NOMO-1 treated with DMSO at 0.1 percent for 48 hours (cell line): ENCODE data around the gene NELFCD.

Experiments used
- DNase-seq: peaks from one replicate; lab custom pipeline; 2025; ENCODE audit not compliant: unreplicated experiment; lab: John Stamatoyannopoulos, UW

Gene NELFCD

DNA sequence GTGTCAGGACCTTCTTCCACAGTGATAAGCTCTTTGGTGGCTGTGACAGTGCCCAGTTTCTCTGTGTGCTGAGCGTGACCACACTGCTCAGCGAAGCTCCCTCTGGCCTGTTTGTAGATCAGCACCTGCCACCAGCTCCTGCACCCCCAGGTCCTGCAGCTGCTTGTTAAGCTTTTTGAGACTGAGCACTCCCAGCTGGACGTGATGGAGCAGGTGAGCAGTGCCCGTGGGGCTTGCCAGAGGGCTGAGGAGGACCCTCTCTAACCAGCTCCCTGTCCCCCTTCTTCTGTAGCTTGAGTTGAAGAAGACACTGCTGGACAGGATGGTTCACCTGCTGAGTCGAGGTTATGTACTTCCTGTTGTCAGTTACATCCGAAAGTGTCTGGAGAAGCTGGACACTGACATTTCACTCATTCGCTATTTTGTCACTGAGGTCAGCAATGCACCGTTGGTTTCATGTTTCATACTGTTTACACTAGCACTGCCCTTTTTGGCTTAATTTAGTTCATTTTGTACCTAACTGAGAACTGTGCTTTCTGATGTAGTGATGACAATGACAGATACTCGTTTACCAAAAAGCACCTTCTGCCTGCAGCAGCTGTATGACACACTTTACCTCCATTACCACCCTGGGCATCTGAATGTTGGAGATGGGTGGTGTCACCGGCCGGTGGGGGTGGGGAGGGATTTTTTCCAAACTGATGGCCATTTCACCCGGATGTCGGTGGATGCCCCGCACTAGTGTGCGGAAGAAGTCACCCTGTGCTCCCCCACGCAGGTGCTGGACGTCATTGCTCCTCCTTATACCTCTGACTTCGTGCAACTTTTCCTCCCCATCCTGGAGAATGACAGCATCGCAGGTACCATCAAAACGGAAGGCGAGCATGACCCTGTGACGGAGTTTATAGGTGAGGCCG lies 12.5 kb downstream of the NELFCD start:
- no peak for DNase-seq

- DNase-seq, result peak; percentile 2
Measured at GRCh38 chr20:58994390-58995159, 13.5 kb downstream of the NELFCD start.

- DNase-seq, result no peak
Measured at GRCh38 chr20:58995461-58996225, 14.6 kb downstream of the NELFCD start.

DNA sequence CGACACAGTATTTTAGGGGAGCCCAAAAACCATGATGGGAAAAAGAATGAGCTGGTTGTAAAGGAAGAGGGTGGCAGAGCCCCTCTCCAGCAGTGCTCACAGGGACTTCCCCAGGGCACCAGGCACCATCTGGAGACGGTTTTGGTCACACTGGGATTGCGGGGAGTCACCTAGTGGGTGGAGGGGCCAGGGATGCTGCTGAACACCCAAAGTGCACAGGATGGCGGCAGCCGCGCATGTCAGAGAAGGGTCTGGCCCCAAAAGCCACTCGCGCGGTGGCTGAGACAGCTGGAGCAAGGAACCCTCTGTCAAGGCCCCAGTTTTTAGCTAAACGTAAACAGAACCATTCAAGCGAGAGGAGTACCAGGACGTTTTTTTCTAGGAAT lies 15.2 kb downstream of the NELFCD start:
- no peak for DNase-seq

- no peak for DNase-seq
Measured at GRCh38 chr20:58997141-58997770, 16.2 kb downstream of the NELFCD start.

DNA sequence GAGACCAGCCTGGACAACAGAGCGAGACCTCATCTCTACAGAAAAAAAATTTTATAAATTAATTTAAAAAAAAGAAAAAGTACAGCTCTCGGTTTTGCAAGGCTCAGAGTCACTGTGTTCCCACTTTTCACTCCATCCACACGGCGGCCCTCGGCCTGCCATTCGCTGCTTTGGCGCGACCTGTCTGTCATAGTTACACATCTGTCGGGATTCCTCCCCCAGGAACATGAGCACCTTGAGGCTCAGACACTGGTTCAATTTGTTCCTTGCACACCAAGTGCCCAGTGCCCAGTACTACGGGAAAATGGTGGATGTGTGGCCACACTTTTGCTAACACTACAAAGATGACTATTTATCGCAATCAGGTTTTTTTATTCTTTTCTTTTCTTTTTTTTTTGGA lies 17.6 kb downstream of the NELFCD start:
- DNase-seq, result no peak

DNA sequence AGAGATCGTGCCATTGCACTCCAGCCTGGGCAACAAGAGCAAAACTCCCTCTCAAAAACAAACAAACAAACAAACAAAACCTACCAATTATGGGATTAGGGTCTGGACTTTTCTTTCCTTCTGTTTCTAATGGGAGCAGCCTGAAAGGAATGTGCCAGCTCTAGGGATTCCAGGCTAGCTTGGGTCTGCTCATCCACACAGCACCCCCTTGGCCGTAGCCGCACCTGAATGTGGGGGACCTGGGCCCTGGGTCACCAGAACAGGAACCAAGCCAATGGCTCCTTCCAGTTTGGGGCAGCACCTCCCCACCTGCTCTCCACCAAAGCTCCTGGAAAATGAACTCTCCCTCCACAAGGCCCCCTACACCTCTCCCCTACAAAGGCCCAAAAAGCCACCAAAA lies 19.3 kb downstream of the NELFCD start:
- no peak for DNase-seq

- no peak for DNase-seq
Measured at GRCh38 chr20:59001068-59001448, 20.0 kb downstream of the NELFCD start.

GRCh38 chr20:59001449-59002171 lies 20.6 kb downstream of the NELFCD start:
- no peak for DNase-seq

GRCh38 chr20:59002388-59002787 lies 21.3 kb downstream of the NELFCD start:
- DNase-seq, result no peak

DNA sequence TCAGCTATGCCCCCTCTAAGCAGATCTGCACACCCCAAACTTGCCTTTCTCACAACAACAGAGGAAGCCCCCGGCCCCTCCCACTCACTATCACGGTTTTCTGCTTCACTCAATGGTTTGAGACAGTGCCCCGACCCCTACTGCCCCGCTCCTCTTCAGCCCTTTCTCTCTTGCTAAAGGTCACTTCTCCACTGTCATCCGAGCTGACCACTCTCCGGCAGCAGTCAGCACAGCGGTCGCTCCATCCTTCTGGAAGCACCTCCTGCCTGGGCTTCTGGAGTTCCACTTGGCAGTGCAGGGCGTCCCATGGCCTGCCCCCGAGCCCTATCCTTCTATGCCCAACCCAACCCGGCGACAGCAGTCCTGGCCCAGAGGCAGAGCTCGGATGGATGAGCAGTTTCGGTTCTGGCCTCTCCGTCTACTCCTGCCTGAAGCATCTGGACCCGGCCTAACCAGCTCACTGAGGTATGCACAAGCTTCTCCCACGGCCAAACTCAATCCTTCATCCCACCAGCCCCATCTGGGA lies 21.9 kb downstream of the NELFCD start:
- DNase-seq, result no peak

- DNase-seq, result no peak
Measured at GRCh38 chr20:59003836-59004492, 22.9 kb downstream of the NELFCD start.

- no peak for DNase-seq
Measured at GRCh38 chr20:59004493-59004762, 23.4 kb downstream of the NELFCD start.

DNA sequence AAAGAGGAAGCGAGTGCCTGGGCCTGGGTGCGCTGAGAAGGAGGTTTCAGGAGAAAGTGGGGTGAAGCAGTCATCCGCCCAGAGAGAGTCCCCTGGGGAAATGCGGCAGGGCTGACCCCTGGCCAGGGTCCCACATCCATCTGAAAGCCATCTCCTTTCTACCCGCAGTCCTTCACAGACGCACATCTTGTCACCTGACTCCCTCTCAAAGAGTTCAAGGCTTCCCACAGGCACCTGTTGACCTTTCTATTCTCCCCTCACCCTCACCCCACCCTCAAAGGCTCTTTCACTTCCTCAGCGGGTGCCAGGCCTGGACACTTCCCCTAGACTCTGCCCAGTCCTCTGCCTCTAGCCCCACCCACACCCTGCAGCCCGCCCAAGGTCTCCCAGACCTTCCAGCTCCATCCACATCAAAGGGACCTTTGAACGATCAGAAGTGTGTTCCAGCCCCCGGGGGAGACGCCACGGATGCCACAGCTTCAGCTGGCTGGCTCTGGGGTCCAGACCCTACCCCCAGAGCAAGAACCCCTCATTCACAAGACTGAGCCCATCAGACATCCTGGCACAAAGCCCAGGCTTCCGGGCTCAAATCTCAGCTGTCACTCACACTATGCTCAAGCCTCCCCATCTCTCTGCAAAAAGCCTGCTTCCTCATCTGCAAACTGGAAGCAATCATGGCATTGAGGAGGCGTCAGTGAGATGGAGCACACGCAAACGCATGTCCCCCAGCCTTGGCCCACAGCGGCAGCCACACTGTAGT lies 23.9 kb downstream of the NELFCD start:
- DNase-seq, result peak; percentile 90

- no peak for DNase-seq
Measured at GRCh38 chr20:59005523-59006166, 24.6 kb downstream of the NELFCD start.

GRCh38 chr20:59006167-59006863 lies 25.3 kb downstream of the NELFCD start:
- DNase-seq, result no peak

GRCh38 chr20:59006864-59007664 lies 26.0 kb downstream of the NELFCD start, which contains the start of gene CTSZ:
CTSZ (minus strand) TSS chr20:59007254; CDS start chr20:59007128, 126 bp downstream.
- DNase-seq, result peak; percentile 50
